AG04450 (cell line): ENCODE measurements around the gene ZPBP. TPM values are rescaled to one million over a fixed set of nuclear protein-coding genes. Genes with fewer than 3 reads are reported as not detected.

ENCODE experiments used
- CTCF ChIA-PET: fragments of 300-600, 350-600 bp; formaldehyde crosslinking; extraction: SDS; loops from one replicate; lab custom pipeline; 2022; ENCODE audit warnings: antibody characterized with exemption, inconsistent platforms; lab: Charles Lee
- POLR2A ChIA-PET: fragments of 350-600 bp; formaldehyde crosslinking; extraction: SDS; loops from one replicate; lab custom pipeline; 2021; ENCODE audit warnings: antibody characterized with exemption, inconsistent platforms; lab: Yijun Ruan, JAX
- DNase-seq: peaks from one replicate; pipeline ENCODE4 v3.0.0-alpha.2; 2011; ENCODE audit warnings: low read depth, low spot score
- H3K27ac ChIP-seq: one replicate; pipeline ENCODE4 v1.5.1; 2012; ENCODE audit warnings: low read depth, low read length, control low read depth
- H3K27me3 ChIP-seq: one replicate; pipeline ENCODE4 v1.6.0; 2012; ENCODE audit warnings: low read length; ENCODE audit not compliant: control insufficient read depth, insufficient read depth
- H3K4me3 ChIP-seq: 2 replicates; pipeline ENCODE4 v1.5.1; 2011; ENCODE audit warnings: mild to moderate bottlenecking, low read depth, low read length, control low read depth
- H3K9me3 ChIP-seq: 2 replicates; pipeline ENCODE4 v1.5.1; 2012; ENCODE audit warnings: low read length; ENCODE audit not compliant: control insufficient read depth, insufficient read depth
- CTCF ChIP-seq: IDR thresholded peaks from 2 replicates; pipeline ENCODE4 v1.5.1; 2011; ENCODE audit warnings: low read depth, low read length, control low read depth, inconsistent platforms
- polyA plus RNA-seq: library from polyadenylated mRNA; depleted of rRNA; stranded (reverse); fragments of >200 nt; gene quantifications from 2 replicates; pipeline ENCODE4 v1.2.3, GENCODE V29; 2011

ZPBP gene
- polyA plus RNA-seq, 1 experiment, result not detected

DNA sequence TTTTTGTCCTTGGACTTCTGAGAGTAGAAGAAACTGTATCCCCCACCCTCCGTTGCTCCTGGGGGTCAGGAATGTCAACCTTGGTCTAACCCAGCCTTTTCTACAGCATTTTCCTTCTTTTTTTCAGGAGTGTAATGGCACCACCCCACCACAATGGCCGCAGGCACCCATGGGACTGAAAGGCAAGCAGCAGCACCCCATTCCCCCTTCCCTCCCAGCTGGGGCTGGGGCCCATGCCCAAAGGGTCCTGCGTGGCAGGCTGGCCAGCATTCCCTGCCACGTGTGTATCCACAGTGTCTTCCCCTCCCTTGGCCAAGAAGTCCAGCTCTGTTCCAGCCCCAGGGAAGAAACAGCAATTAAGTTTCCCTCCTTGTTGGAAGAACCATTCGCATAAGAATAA, 106.9 kb downstream of the ZPBP start:
- TF ChIP-seq CTCF, result no peak
- no peak overlapping the region for H3K27ac ChIP-seq
- H3K9me3 ChIP-seq, result peaks cover 9% of the 10 kb centered on the region
- H3K4me3 ChIP-seq, result no peak overlapping the region
- ChIA-PET CTCF (no interaction called here), POLR2A (no interaction called here)
- no peak for DNase-seq
- no peaks in the 10 kb centered on the region for H3K27me3 ChIP-seq

DNA sequence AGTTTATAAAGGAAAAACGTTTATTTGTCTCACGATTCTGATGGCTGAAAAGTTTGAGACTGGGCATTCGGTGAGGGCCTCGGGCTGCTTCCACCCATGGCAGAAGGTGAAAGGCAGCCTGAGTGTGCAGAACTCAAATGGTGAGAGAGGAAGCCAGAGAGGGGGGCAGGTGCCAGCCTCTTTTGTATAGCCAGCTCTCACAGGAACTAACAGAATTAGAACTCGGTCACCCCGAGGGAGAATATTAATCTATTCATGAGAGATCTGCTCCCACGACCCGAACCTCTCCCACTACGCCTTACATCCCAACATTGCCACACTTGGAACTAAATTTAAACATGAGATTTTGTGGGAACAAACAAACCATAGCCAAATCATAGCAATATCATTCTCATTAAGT, 112.6 kb downstream of the ZPBP start:
- H3K4me3 ChIP-seq, result no peak overlapping the region
- H3K27ac ChIP-seq, result no peak overlapping the region
- peaks cover 2% of the 10 kb centered on the region; the same call in 1 of the 2 replicates for H3K9me3 ChIP-seq
- H3K27me3 ChIP-seq, result no peaks in the 10 kb centered on the region
- CTCF ChIA-PET, result no interaction called here
- TF ChIP-seq CTCF, result no peak
- POLR2A ChIA-PET, result no interaction called here
- DNase-seq, result no peak

- ChIA-PET CTCF (no interaction called here), POLR2A (no interaction called here)
- H3K27me3 ChIP-seq, result no peaks in the 10 kb centered on the region
- no peak for DNase-seq
- TF ChIP-seq CTCF, result no peak
- no peak overlapping the region for H3K27ac ChIP-seq
- H3K4me3 ChIP-seq, result no peak overlapping the region
- H3K9me3 ChIP-seq, result peaks cover 10% of the 10 kb centered on the region
These were observed 116.8 kb downstream of the ZPBP start for GRCh38 chr7:49976238-49976637.

DNA sequence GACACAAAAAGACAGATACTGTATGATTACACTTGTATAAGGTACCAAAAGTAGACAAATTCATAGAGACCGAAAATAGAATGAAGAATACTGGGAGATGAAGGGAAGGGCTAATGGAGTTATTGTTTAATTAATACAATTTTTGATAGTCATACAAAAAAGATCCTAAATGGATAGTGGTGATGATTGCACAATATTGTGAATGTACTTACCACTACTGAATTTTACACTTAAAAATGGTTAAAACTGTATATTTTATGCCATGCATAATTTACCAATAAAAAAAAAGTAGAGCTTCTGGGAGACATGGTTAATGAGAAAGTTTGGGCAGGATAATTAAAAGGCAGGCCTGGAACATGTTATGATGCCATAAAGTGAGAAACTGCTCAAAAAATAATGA, 119.0 kb downstream of the ZPBP start:
- CTCF ChIA-PET, result no interaction called here
- DNase-seq, result no peak
- peaks cover 10% of the 10 kb centered on the region for H3K9me3 ChIP-seq
- POLR2A ChIA-PET, result no interaction called here
- H3K27ac ChIP-seq, result no peak overlapping the region
- H3K4me3 ChIP-seq, result no peak overlapping the region
- TF ChIP-seq CTCF, result no peak
- H3K27me3 ChIP-seq, result no peaks in the 10 kb centered on the region

DNA sequence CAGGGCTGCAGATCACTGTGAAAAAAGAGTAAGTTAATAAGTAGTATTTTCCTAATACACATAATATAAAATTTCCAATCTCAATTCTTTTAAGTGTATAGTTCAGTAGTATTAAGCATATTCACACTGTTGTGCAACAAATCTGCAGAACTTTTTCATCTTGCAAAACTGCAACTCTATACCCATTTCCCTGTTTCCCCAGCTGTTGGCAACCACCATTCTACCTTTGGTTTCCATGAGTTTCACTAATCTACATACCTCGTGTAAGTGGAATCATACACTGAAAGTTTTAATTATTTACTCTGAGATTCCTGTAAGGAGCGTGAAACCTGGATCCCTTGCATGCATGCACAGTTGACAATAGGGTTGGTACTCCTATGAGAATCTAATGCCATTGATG, 155.4 kb downstream of the ZPBP start:
- Histone ChIP-seq H3K27me3 (no peaks in the 10 kb centered on the region), H3K27ac (no peak overlapping the region), H3K9me3 (no peaks in the 10 kb centered on the region; the same call in 1 of the 2 replicates), H3K4me3 (no peak overlapping the region)
- ChIA-PET CTCF (no interaction called here), POLR2A (no interaction called here)
- DNase-seq, result no peak
- no peak for TF ChIP-seq CTCF
